NCI-H1694 treated with DMSO at 0.1 percent for 48 hours (cell line): Measurements from ENCODE around the gene DPP10.

Experiments
- DNase-seq: peaks from one replicate; lab custom pipeline; 2025; lab: John Stamatoyannopoulos, UW

Gene DPP10

GRCh38 chr2:114609203-114609602, 166.8 kb downstream of the DPP10 start:
- no peak for DNase-seq

- peak; percentile 48 for DNase-seq
Observed at GRCh38 chr2:114609801-114610200, 167.4 kb downstream of the DPP10 start.

GRCh38 chr2:114610677-114611076, 168.2 kb downstream of the DPP10 start:
- peak; percentile 85 for DNase-seq

- no peak for DNase-seq
Observed at GRCh38 chr2:114614592-114614991, 172.2 kb downstream of the DPP10 start.

GRCh38 chr2:114628481-114628880, 186.0 kb downstream of the DPP10 start:
- no peak for DNase-seq

GRCh38 chr2:114631146-114631545, 188.7 kb downstream of the DPP10 start:
- DNase-seq = no peak

GRCh38 chr2:114642166-114642770, 199.8 kb downstream of the DPP10 start:
- DNase-seq = no peak

- DNase-seq = no peak
Observed at GRCh38 chr2:114642988-114643553, 200.6 kb downstream of the DPP10 start.

- no peak for DNase-seq
Observed at GRCh38 chr2:114651933-114652332, 209.5 kb downstream of the DPP10 start.

- no peak for DNase-seq
Observed at GRCh38 chr2:114659880-114660279, 217.4 kb downstream of the DPP10 start.

- DNase-seq = no peak
Observed at GRCh38 chr2:114661971-114662939, 219.8 kb downstream of the DPP10 start.

GRCh38 chr2:114668415-114668814, 226.0 kb downstream of the DPP10 start:
- no peak for DNase-seq

GRCh38 chr2:114683251-114683650, 240.8 kb downstream of the DPP10 start:
- no peak for DNase-seq

GRCh38 chr2:114684403-114684802, 242.0 kb downstream of the DPP10 start:
- DNase-seq = no peak

- no peak for DNase-seq
Observed at GRCh38 chr2:114685102-114685501, 242.7 kb downstream of the DPP10 start.

- DNase-seq = no peak
Observed at GRCh38 chr2:114688241-114688640, 245.8 kb downstream of the DPP10 start.

GRCh38 chr2:114698520-114698919, 256.1 kb downstream of the DPP10 start:
- no peak for DNase-seq

- no peak for DNase-seq
Observed at GRCh38 chr2:114699423-114699944, 257.0 kb downstream of the DPP10 start.

- no peak for DNase-seq
Observed at GRCh38 chr2:114700440-114700839, 258.0 kb downstream of the DPP10 start.

GRCh38 chr2:114709936-114710850, 267.8 kb downstream of the DPP10 start:
- DNase-seq = no peak

GRCh38 chr2:114714313-114714712, 271.9 kb downstream of the DPP10 start:
- DNase-seq = no peak

- no peak for DNase-seq
Observed at GRCh38 chr2:114717049-114717448, 274.6 kb downstream of the DPP10 start.
